Measurements from ENCODE around the gene TAF6.

Gene TAF6

GRCh38 chr7:100119072-100119969, at the start of gene TAF6, which contains the start of gene CNPY4:
Gene TAF6, minus strand, starts transcription at chr7:100119358. Its CDS starts 5,149 bp downstream, at chr7:100114209.
Gene CNPY4, plus strand, starts transcription at chr7:100119634. Its CDS starts 111 bp downstream, at chr7:100119745.
- peak; percentile 97 for DNase-seq

- DNase-seq, result no peak
These were observed 48.8 kb upstream of the TAF6 start for GRCh38 chr7:100167912-100168323.

- no peak for DNase-seq
These were observed 48.1 kb upstream of the TAF6 start for GRCh38 chr7:100166970-100167911.

GRCh38 chr7:100166317-100166940, 47.3 kb upstream of the TAF6 start:
- no peak for DNase-seq

- no peak for DNase-seq
These were observed 44.7 kb upstream of the TAF6 start for GRCh38 chr7:100163871-100164270.

- DNase-seq, result no peak
These were observed 43.9 kb upstream of the TAF6 start for GRCh38 chr7:100163006-100163531.

GRCh38 chr7:100160067-100160466, 40.9 kb upstream of the TAF6 start:
- no peak for DNase-seq

- DNase-seq, result no peak
These were observed 40.0 kb upstream of the TAF6 start for GRCh38 chr7:100159099-100159623.

GRCh38 chr7:100158229-100159098, 39.3 kb upstream of the TAF6 start, which contains the start of gene TRAPPC14:
Gene TRAPPC14, minus strand, starts transcription at chr7:100158723. Its CDS starts 224 bp downstream, at chr7:100158499.
- peak; percentile 74 for DNase-seq

GRCh38 chr7:100157334-100158228, 38.4 kb upstream of the TAF6 start:
- no peak for DNase-seq

- no peak for DNase-seq
These were observed 37.8 kb upstream of the TAF6 start for GRCh38 chr7:100157069-100157333.

- DNase-seq, result no peak
These were observed 37.3 kb upstream of the TAF6 start for GRCh38 chr7:100156331-100157068.

- no peak for DNase-seq
These were observed 36.6 kb upstream of the TAF6 start for GRCh38 chr7:100155553-100156317.

GRCh38 chr7:100154651-100155491, 35.7 kb upstream of the TAF6 start:
- no peak for DNase-seq

GRCh38 chr7:100153708-100154535, 34.8 kb upstream of the TAF6 start:
- DNase-seq, result no peak

- DNase-seq, result no peak
These were observed 33.9 kb upstream of the TAF6 start for GRCh38 chr7:100152937-100153666.
